Ishikawa (cell line): ENCODE results near the gene ESPN.
A peak's percentile ranks its signal among the peaks of the same experiment; 100 is the strongest.

ENCODE experiments used
- CEBPB ChIP-seq: IDR thresholded peaks from 2 replicates; pipeline ENCODE4 v1.6.1; 2012
- CREB1 ChIP-seq: IDR thresholded peaks from 2 replicates; pipeline ENCODE4 v1.6.1; 2012; ENCODE audit warnings: low read depth
- EGR1 ChIP-seq: IDR thresholded peaks from 2 replicates; pipeline ENCODE4 v1.6.1; 2012
- EP300 ChIP-seq: IDR thresholded peaks from 2 replicates; pipeline ENCODE4 v1.6.1; 2012; ENCODE audit warnings: borderline replicate concordance
- FOXM1 ChIP-seq: IDR thresholded peaks from 2 replicates; pipeline ENCODE4 v1.6.1; 2012; ENCODE audit warnings: low read depth, borderline replicate concordance
- MAX ChIP-seq: IDR thresholded peaks from 2 replicates; pipeline ENCODE4 v1.6.1; 2012
- NFIC ChIP-seq: IDR thresholded peaks from 2 replicates; pipeline ENCODE4 v1.6.1; 2012
- RAD21 ChIP-seq: IDR thresholded peaks from 2 replicates; pipeline ENCODE4 v1.6.1; 2012; ENCODE audit warnings: low read depth
- REST ChIP-seq: IDR thresholded peaks from 2 replicates; pipeline ENCODE4 v1.6.1; 2012; ENCODE audit warnings: low read depth, mild to moderate bottlenecking
- TAF1 ChIP-seq: IDR thresholded peaks from 2 replicates; pipeline ENCODE4 v1.6.1; 2012; ENCODE audit warnings: low read depth, mild to moderate bottlenecking
- TCF12 ChIP-seq: IDR thresholded peaks from 2 replicates; pipeline ENCODE4 v1.6.1; 2012; ENCODE audit warnings: low read depth
- TEAD4 ChIP-seq: IDR thresholded peaks from 2 replicates; pipeline ENCODE4 v1.6.1; 2012
- YY1 ChIP-seq: IDR thresholded peaks from 2 replicates; pipeline ENCODE4 v1.6.1; 2012; ENCODE audit warnings: low read depth
- ZBTB7A ChIP-seq: IDR thresholded peaks from 2 replicates; pipeline ENCODE4 v1.6.1; 2012; ENCODE audit warnings: low read depth
- TF ChIP-seq, protein P1 (sequence below): IDR thresholded peaks from 2 replicates; pipeline ENCODE4 v1.6.1; 2012

The ESPN gene

GRCh38 chr1:6491480-6491962, 66.9 kb downstream of the ESPN start, which contains the start of gene PLEKHG5:
TSS of gene PLEKHG5 (minus strand) at chr1:6491667. CDS start at chr1:6477571, 14,096 bp downstream.
- TF ChIP-seq TEAD4, result no peak
- no peak for TF ChIP-seq ZBTB7A
- peak; percentile 48; the same call in 1 of the 2 replicates for TF ChIP-seq EP300
- no peak for TF ChIP-seq CREB1
- no peak for TF ChIP-seq REST
- no peak for TF ChIP-seq RAD21
- peak; percentile 25; the same call in 1 of the 2 replicates for TF ChIP-seq TCF12
- TF ChIP-seq MAX, result peak; percentile 33; the same call in 1 of the 2 replicates
- TF ChIP-seq, protein P1, sequence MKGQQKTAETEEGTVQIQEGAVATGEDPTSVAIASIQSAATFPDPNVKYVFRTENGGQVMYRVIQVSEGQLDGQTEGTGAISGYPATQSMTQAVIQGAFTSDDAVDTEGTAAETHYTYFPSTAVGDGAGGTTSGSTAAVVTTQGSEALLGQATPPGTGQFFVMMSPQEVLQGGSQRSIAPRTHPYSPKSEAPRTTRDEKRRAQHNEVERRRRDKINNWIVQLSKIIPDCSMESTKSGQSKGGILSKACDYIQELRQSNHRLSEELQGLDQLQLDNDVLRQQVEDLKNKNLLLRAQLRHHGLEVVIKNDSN, result no peak
- no peak for TF ChIP-seq NFIC
- 0 out of 2 replicates have a peak, but pooled peaks have one; percentile 3 for TF ChIP-seq TAF1
- no peak for TF ChIP-seq FOXM1
- no peak for TF ChIP-seq EGR1
- TF ChIP-seq CEBPB, result no peak
- TF ChIP-seq YY1, result peak; percentile 26; the same call in 1 of the 2 replicates

- TF ChIP-seq CREB1, result no peak
- TF ChIP-seq EGR1, result no peak
- TF ChIP-seq, protein P1, result no peak
- no peak for TF ChIP-seq EP300
- no peak for TF ChIP-seq TAF1
- TF ChIP-seq ZBTB7A, result no peak
- TF ChIP-seq YY1, result no peak
- no peak for TF ChIP-seq TEAD4
- TF ChIP-seq TCF12, result no peak
- no peak for TF ChIP-seq RAD21
- TF ChIP-seq MAX, result no peak
- no peak for TF ChIP-seq NFIC
- TF ChIP-seq REST, result no peak
- TF ChIP-seq FOXM1, result no peak
- TF ChIP-seq CEBPB, result no peak
Observed at GRCh38 chr1:6491966-6492365, 67.4 kb downstream of the ESPN start.

DNA sequence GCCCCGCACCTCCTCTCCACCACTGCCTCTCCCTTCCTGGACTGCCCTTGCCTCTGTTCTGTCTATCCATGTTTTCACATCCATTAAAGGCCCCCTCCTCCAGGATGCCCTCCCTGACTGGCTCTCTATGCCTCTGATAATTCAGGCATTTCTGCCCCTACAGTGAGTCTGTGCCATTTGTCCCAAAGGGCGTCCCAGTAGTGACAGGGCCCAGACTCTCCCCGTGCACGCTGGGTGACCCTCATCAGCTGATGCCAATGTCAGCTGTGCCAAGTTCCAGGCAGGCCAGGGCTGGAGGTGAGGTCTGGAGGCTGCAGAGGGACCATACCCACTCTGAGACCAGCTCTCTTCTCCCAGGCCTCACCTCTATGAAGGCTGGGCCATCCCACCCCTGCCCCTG, 70.1 kb downstream of the ESPN start:
- TF ChIP-seq TCF12 (no peak), REST (no peak), NFIC (no peak), FOXM1 (no peak), RAD21 (no peak), MAX (no peak), YY1 (no peak), TAF1 (no peak), CREB1 (no peak), EGR1 (no peak), TEAD4 (no peak), CEBPB (no peak), ZBTB7A (no peak)
- TF ChIP-seq, protein P1, result no peak
